ENCODE results near the gene MYO16. TPM values are rescaled to one million over a fixed set of nuclear protein-coding genes. Genes with fewer than 3 reads are reported as not detected.

MYO16 gene
- total RNA-seq, 1 experiment from 2014 or later = not detected

DNA sequence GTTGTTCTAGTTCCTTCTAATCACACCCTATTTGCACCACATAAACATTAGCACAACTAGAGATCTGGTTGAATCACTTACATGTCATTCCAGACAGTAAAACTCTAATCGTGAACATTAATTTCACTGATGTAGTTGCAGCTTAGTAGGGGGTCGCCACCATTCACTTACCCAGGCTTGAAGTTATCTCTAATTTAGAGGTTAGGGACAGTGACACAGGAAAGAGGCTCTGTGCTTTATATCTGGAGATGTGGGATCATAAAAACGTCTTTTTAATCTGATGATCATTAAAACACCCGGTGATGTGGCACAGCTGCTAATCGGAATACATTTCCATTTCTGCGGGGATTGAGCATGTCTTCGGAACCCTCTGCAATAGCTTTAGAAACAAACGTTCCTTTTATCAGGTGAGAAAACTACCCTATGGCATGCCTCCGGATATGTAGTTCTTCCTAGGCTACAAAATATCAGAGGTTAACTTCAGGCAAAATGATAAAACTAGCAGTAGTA, 523.0 kb downstream of the MYO16 start:
- H3K4me1 ChIP-seq (ENCODE audit: insufficient read depth, low read length) = no peaks in the 10 kb centered on the region
- no peak overlapping the region for H2AK5ac ChIP-seq (ENCODE audit: insufficient read length, low read length)
- no peaks in the 10 kb centered on the region for H3K23me2 ChIP-seq (ENCODE audit: insufficient read length, low read depth, low read length, poor library complexity, severe bottlenecking)
- H2BK15ac ChIP-seq (ENCODE audit: low read depth, low read length) = no peak overlapping the region
- no peak overlapping the region for H3K27ac ChIP-seq (ENCODE audit: insufficient read length, low read depth, low read length)
- H3T11ph ChIP-seq (ENCODE audit: low read length) = no peak overlapping the region
- no peaks in the 10 kb centered on the region for H3K79me2 ChIP-seq (ENCODE audit: insufficient read depth, low read length)
- no peak for DNase-seq
- H3K9me3 ChIP-seq (ENCODE audit: control insufficient read depth, low read depth, low read length) = no peaks in the 10 kb centered on the region
- Mint-ChIP-seq H3K36me3 (ENCODE audit: insufficient read depth in 1 of 3, low read depth in 3 of 3) (no peaks in the 10 kb centered on the region; a peak in 1 of 7 replicates), H3K27me3 (ENCODE audit: low read depth) (no peaks in the 10 kb centered on the region; the same call in 1 of the 2 replicates), H3K4me3 (no peak overlapping the region), H3K9me3 (no peaks in the 10 kb centered on the region), H3K4me1 (peaks cover 27 to 48% of the 10 kb centered on the region in 2 experiments), H3K27ac (no peak overlapping the region)
- H4K8ac ChIP-seq (replicated peaks; ENCODE audit: insufficient read length, low read depth, low read length) = no peak overlapping the region
- no peaks in the 10 kb centered on the region for H3K79me1 ChIP-seq (ENCODE audit: insufficient read depth, low read depth, low read length, poor library complexity, severe bottlenecking)
- TF ChIP-seq CTCF (conservative IDR thresholded peaks at IDR 0.05) = no peak
- no peak overlapping the region for H2BK120ac ChIP-seq (ENCODE audit: low read depth, low read length, poor library complexity, severe bottlenecking)
- H3K27me3 ChIP-seq (ENCODE audit: insufficient read depth, low read length) = no peaks in the 10 kb centered on the region
- H2BK5ac ChIP-seq (ENCODE audit: insufficient read length, low read length) = no peak overlapping the region
- H2AFZ ChIP-seq (ENCODE audit: low read length) = no peak overlapping the region
- no peak overlapping the region for H3K4me2 ChIP-seq (ENCODE audit: insufficient read depth, insufficient read length, low read length)
- H3K23ac ChIP-seq (ENCODE audit: insufficient read length, low read depth, low read length) = no peak overlapping the region
- no peak overlapping the region for H3K18ac ChIP-seq (ENCODE audit: insufficient read length, low read depth, low read length)
- no peak overlapping the region for H3K4ac ChIP-seq (ENCODE audit: low read depth, low read length)
- H3K14ac ChIP-seq (ENCODE audit: insufficient read depth, low read length) = no peak overlapping the region
- WGBS (ENCODE audit: extremely low coverage, insufficient read length, low lambda C conversion rate) = no CpG with 5 or more reads among the region's 9 CpGs
- no peak overlapping the region for H3K56ac ChIP-seq (ENCODE audit: insufficient read length, low read depth, low read length)
- H2BK20ac ChIP-seq (ENCODE audit: low read depth, low read length, poor library complexity, severe bottlenecking) = no peak overlapping the region
- H4K5ac ChIP-seq (ENCODE audit: insufficient read length, low read depth, low read length) = no peak overlapping the region
- no peak overlapping the region for H4K91ac ChIP-seq (ENCODE audit: insufficient read length, low read depth, low read length)
- H3K9ac ChIP-seq (ENCODE audit: extremely low read depth, insufficient read length, low read length) = no peak overlapping the region
- no peak overlapping the region for H2BK12ac ChIP-seq (ENCODE audit: insufficient read length, low read depth, low read length)
- H4K20me1 ChIP-seq (ENCODE audit: control insufficient read depth, insufficient read depth, insufficient read length) = no peaks in the 10 kb centered on the region
